HEK293T (cell line): ENCODE measurements around the gene ACACB.

ENCODE experiments used
- CTCF ChIA-PET: fragments of 350-600 bp; formaldehyde crosslinking; extraction: SDS; loops from one replicate; lab custom pipeline; 2021; ENCODE audit warnings: antibody characterized with exemption, inconsistent platforms; lab: Yijun Ruan, JAX
- POLR2A ChIA-PET: fragments of 350-600 bp; formaldehyde crosslinking; extraction: SDS; loops from one replicate; lab custom pipeline; 2020; ENCODE audit warnings: antibody characterized with exemption, inconsistent platforms; lab: Yijun Ruan, JAX
- DNase-seq: peaks from one replicate; pipeline ENCODE4 v3.0.0; 2012; ENCODE audit warnings: mixed read lengths; ENCODE audit errors: extremely low spot score
- ARNT ChIP-seq: fragments of 450-650 bp; IDR thresholded peaks from 2 replicates; pipeline ENCODE4 v1.6.1; 2017; ENCODE audit warnings: mild to moderate bottlenecking
- BHLHE40 ChIP-seq: fragments of 450-650 bp; IDR thresholded peaks from 2 replicates; pipeline ENCODE4 v1.6.1; 2016; ENCODE audit warnings: mild to moderate bottlenecking, moderate library complexity, borderline replicate concordance
- CTBP1 ChIP-seq: fragments of 450-650 bp; IDR thresholded peaks from 2 replicates; pipeline ENCODE4 v1.6.1; 2016; ENCODE audit warnings: borderline replicate concordance
- ELF4 ChIP-seq: fragments of 450-650 bp; IDR thresholded peaks from 2 replicates; pipeline ENCODE4 v1.6.1; 2017; ENCODE audit warnings: antibody characterized with exemption
- FOXA1 ChIP-seq: fragments of 450-650 bp; IDR thresholded peaks from 2 replicates; pipeline ENCODE4 v1.6.1; 2016; ENCODE audit warnings: mild to moderate bottlenecking
- FOXK2 ChIP-seq: fragments of 450-650 bp; IDR thresholded peaks from 2 replicates; pipeline ENCODE4 v1.6.1; 2016; ENCODE audit warnings: mild to moderate bottlenecking
- FOXM1 ChIP-seq: fragments of 450-650 bp; IDR thresholded peaks from 2 replicates; pipeline ENCODE4 v1.6.1; 2017; ENCODE audit warnings: mild to moderate bottlenecking, borderline replicate concordance
- HDGF ChIP-seq: fragments of 450-650 bp; IDR thresholded peaks from 2 replicates; pipeline ENCODE4 v1.6.1; 2017; ENCODE audit warnings: antibody characterized with exemption, borderline replicate concordance
- L3MBTL2 ChIP-seq: fragments of 450-650 bp; conservative IDR thresholded peaks from 2 replicates; pipeline ENCODE4 v1.6.1; 2016; ENCODE audit warnings: mild to moderate bottlenecking
- LEF1 ChIP-seq: fragments of 450-650 bp; IDR thresholded peaks from 2 replicates; pipeline ENCODE4 v1.6.1; 2017; ENCODE audit warnings: mild to moderate bottlenecking, borderline replicate concordance
- NFRKB ChIP-seq: fragments of 450-650 bp; IDR thresholded peaks from 2 replicates; pipeline ENCODE4 v1.6.1; 2016; ENCODE audit warnings: mild to moderate bottlenecking, moderate library complexity
- PKNOX1 ChIP-seq: fragments of 450-650 bp; IDR thresholded peaks from 2 replicates; pipeline ENCODE4 v1.6.1; 2016
- SP1 ChIP-seq: fragments of 450-650 bp; IDR thresholded peaks from 2 replicates; pipeline ENCODE4 v1.6.1; 2017
- SUZ12 ChIP-seq: fragments of 450-650 bp; IDR thresholded peaks from 2 replicates; pipeline ENCODE4 v1.6.1; 2016; ENCODE audit warnings: mild to moderate bottlenecking
- TARDBP ChIP-seq: fragments of 450-650 bp; IDR thresholded peaks from 2 replicates; pipeline ENCODE4 v1.6.1; 2016
- ZNF384 ChIP-seq: fragments of 450-650 bp; IDR thresholded peaks from 2 replicates; pipeline ENCODE4 v1.6.1; 2016

The ACACB gene

GRCh38 chr12:109200825-109201495, 84.6 kb downstream of the ACACB start:
- ChIA-PET POLR2A (no interaction called here), CTCF (no interaction called here)
- TF ChIP-seq PKNOX1 (no peak), ARNT (no peak)
- no peak for DNase-seq

- DNase-seq, result no peak
- no peak for TF ChIP-seq FOXK2
- TF ChIP-seq CTBP1, result no peak
- no peak for TF ChIP-seq ELF4
- no peak for TF ChIP-seq FOXA1
- TF ChIP-seq ARNT, result no peak
- TF ChIP-seq L3MBTL2, result no peak
- no peak for TF ChIP-seq PKNOX1
- TF ChIP-seq HDGF, result no peak
- TF ChIP-seq NFRKB, result no peak
- TF ChIP-seq FOXM1, result no peak
- TF ChIP-seq TARDBP, result no peak
- TF ChIP-seq SP1, result no peak
- no peak for TF ChIP-seq LEF1
- no peak for TF ChIP-seq ZNF384
- TF ChIP-seq BHLHE40, result no peak
- no peak for TF ChIP-seq SUZ12
- POLR2A ChIA-PET, result no interaction called here
- CTCF ChIA-PET, result no interaction called here
These were observed 85.1 kb downstream of the ACACB start for GRCh38 chr12:109201496-109201885.

- no peak for DNase-seq
- CTCF ChIA-PET, result no interaction called here
- TF ChIP-seq PKNOX1, result peak; percentile 9; the same call in 1 of the 2 replicates
- TF ChIP-seq ARNT, result no peak
- POLR2A ChIA-PET, result no interaction called here
These were observed 86.4 kb downstream of the ACACB start for GRCh38 chr12:109202770-109203169.

GRCh38 chr12:109203480-109203879, 87.1 kb downstream of the ACACB start:
- DNase-seq, result no peak
- ChIA-PET POLR2A (no interaction called here), CTCF (no interaction called here)
- TF ChIP-seq FOXK2, result no peak
- no peak for TF ChIP-seq NFRKB
- TF ChIP-seq ELF4, result no peak
- TF ChIP-seq FOXM1, result no peak
- TF ChIP-seq HDGF, result no peak
- no peak for TF ChIP-seq SUZ12

GRCh38 chr12:109209082-109209481, 92.7 kb downstream of the ACACB start:
- TF ChIP-seq ZNF384, result no peak
- POLR2A ChIA-PET, result no interaction called here
- DNase-seq, result no peak
- CTCF ChIA-PET, result no interaction called here

GRCh38 chr12:109212460-109213115, 96.2 kb downstream of the ACACB start:
- CTCF ChIA-PET, result no interaction called here
- TF ChIP-seq PKNOX1 (no peak), SUZ12 (no peak), LEF1 (no peak), FOXA1 (no peak), FOXM1 (no peak), TARDBP (no peak), HDGF (no peak), BHLHE40 (no peak), SP1 (no peak)
- POLR2A ChIA-PET, result no interaction called here
- no peak for DNase-seq

GRCh38 chr12:109214131-109214530, 97.7 kb downstream of the ACACB start:
- ChIA-PET CTCF (interaction anchor here (1.0 kb wide), 1 partner anchor 214 kb away, joined by 8 read pairs; no protein-coding TSS in a partner anchor), POLR2A (no interaction called here)
- DNase-seq, result no peak
- TF ChIP-seq FOXA1 (no peak), TARDBP (no peak), NFRKB (no peak)
